Lower leg skin (tissue), 3 donors: Measurements from ENCODE around the gene PDK2.

ENCODE experiments used
- POLR2A ChIP-seq, 2 donors: fragments of 450-650 bp; IDR thresholded peaks; one replicate each; pipeline ENCODE4 v1.6.1; 2016 to 2017; ENCODE audit warnings: antibody characterized with exemption in 2 of 2, mild to moderate bottlenecking in 1 of 2, moderate library complexity in 1 of 2
- TF ChIP-seq, protein P1 (sequence below), 3 donors: fragments of 450-650 bp; IDR thresholded peaks; one replicate each; pipeline ENCODE4 v1.5.1; 2016; ENCODE audit warnings: antibody characterized with exemption in 3 of 3, mild to moderate bottlenecking in 3 of 3, moderate library complexity in 2 of 3

DNA sequence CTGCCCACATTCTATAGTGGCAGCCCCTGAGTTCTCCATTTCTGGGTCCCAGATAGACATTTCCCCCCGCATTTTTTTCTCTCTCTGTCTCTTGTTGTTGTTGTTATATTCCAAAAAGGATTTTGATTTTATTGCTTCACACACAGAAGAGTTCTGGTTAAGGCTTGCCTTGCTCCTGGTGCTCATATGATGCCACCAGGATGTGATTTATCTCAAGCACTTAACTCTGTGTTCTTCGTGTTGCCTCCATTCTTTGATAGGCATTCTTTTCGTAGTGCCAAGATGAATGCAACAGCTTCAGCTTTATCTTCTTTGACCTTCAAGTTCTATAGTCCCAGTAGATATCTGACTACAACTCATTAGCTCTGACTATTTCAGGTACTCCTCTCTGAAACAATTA lies 30.1 kb upstream of the PDK2 start:
- TF ChIP-seq, protein P1, sequence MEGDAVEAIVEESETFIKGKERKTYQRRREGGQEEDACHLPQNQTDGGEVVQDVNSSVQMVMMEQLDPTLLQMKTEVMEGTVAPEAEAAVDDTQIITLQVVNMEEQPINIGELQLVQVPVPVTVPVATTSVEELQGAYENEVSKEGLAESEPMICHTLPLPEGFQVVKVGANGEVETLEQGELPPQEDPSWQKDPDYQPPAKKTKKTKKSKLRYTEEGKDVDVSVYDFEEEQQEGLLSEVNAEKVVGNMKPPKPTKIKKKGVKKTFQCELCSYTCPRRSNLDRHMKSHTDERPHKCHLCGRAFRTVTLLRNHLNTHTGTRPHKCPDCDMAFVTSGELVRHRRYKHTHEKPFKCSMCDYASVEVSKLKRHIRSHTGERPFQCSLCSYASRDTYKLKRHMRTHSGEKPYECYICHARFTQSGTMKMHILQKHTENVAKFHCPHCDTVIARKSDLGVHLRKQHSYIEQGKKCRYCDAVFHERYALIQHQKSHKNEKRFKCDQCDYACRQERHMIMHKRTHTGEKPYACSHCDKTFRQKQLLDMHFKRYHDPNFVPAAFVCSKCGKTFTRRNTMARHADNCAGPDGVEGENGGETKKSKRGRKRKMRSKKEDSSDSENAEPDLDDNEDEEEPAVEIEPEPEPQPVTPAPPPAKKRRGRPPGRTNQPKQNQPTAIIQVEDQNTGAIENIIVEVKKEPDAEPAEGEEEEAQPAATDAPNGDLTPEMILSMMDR (IDR thresholded peaks at IDR 0.05), result no peak
- no peak for TF ChIP-seq POLR2A (IDR thresholded peaks at IDR 0.05)
